ENCODE measurements around the gene ADGRG2.

ADGRG2 gene

GRCh38 chrX:19121898-19122640 lies at the start of gene ADGRG2:
Gene ADGRG2, minus strand, starts transcription at chrX:19122468. Its CDS starts 53,634 bp downstream, at chrX:19068834.
- DNase-seq: no peak

GRCh38 chrX:19168609-19169008 lies 46.3 kb upstream of the ADGRG2 start:
- no peak for DNase-seq

GRCh38 chrX:19162851-19163250 lies 40.6 kb upstream of the ADGRG2 start:
- DNase-seq: no peak

- no peak for DNase-seq
These were observed 33.9 kb upstream of the ADGRG2 start for GRCh38 chrX:19156186-19156585.

GRCh38 chrX:19152762-19153161 lies 30.5 kb upstream of the ADGRG2 start:
- DNase-seq: no peak

- no peak for DNase-seq
These were observed 14.8 kb upstream of the ADGRG2 start for GRCh38 chrX:19137067-19137466.

- DNase-seq: no peak
These were observed 11.5 kb upstream of the ADGRG2 start for GRCh38 chrX:19133784-19134183.

GRCh38 chrX:19133231-19133630 lies 11.0 kb upstream of the ADGRG2 start:
- no peak for DNase-seq

- DNase-seq: no peak
These were observed 8.4 kb upstream of the ADGRG2 start for GRCh38 chrX:19130628-19131027.

GRCh38 chrX:19129694-19130093 lies 7.4 kb upstream of the ADGRG2 start:
- DNase-seq: no peak

GRCh38 chrX:19127649-19128168 lies 5.4 kb upstream of the ADGRG2 start:
- no peak for DNase-seq

- no peak for DNase-seq
These were observed 357 bp upstream of the ADGRG2 start for GRCh38 chrX:19122641-19123009.

GRCh38 chrX:19121466-19121865 lies 802 bp downstream of the ADGRG2 start:
- no peak for DNase-seq

- DNase-seq: no peak
These were observed 11.6 kb downstream of the ADGRG2 start for GRCh38 chrX:19110642-19111041.

- no peak for DNase-seq
These were observed 15.2 kb downstream of the ADGRG2 start for GRCh38 chrX:19107035-19107434.

GRCh38 chrX:19100586-19100985 lies 21.7 kb downstream of the ADGRG2 start:
- DNase-seq: no peak

GRCh38 chrX:19097553-19098283 lies 24.6 kb downstream of the ADGRG2 start:
- no peak for DNase-seq

GRCh38 chrX:19096586-19096985 lies 25.7 kb downstream of the ADGRG2 start:
- DNase-seq: no peak

GRCh38 chrX:19094654-19095053 lies 27.6 kb downstream of the ADGRG2 start:
- DNase-seq: no peak

- no peak for DNase-seq
These were observed 30.7 kb downstream of the ADGRG2 start for GRCh38 chrX:19091596-19091995.

- DNase-seq: no peak
These were observed 32.7 kb downstream of the ADGRG2 start for GRCh38 chrX:19089555-19090040.

- DNase-seq: peak; percentile 72
These were observed 36.0 kb downstream of the ADGRG2 start for GRCh38 chrX:19086102-19086772.

GRCh38 chrX:19085666-19086065 lies 36.6 kb downstream of the ADGRG2 start:
- no peak for DNase-seq

- no peak for DNase-seq
These were observed 46.5 kb downstream of the ADGRG2 start for GRCh38 chrX:19075754-19076153.
